ENCODE measurements around the gene KRTAP21-1. TPM values are rescaled to one million over a fixed set of nuclear protein-coding genes. Genes with fewer than 3 reads are reported as not detected.

Gene KRTAP21-1
- total RNA-seq (2022; extraction: Qiagen RNA extraction; ENCODE audit: low read depth): not detected in 5 replicates

DNA sequence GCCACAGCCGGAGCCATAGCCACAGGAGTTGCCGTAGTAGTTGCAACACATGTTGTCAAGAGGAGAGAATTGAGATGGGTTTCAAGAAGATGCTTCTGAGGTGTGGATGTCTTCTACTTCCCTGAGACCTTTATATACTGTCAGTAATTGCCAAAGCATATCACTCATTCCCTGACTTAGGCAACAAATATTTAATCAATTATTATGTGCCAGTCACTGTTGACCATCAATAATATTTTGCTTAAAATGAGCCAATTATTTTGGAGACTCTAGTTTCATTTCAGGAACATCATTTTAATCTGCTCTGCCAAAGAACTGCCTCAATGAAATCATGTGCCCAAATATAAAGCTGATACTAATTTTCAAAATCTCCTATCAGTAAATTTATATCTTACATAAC, at the start of gene KRTAP21-1:
Gene KRTAP21-1, minus strand, starts transcription at position 101 of the 400 bp plus-strand sequence. Its CDS starts 50 bp downstream, at position 51.

DNA sequence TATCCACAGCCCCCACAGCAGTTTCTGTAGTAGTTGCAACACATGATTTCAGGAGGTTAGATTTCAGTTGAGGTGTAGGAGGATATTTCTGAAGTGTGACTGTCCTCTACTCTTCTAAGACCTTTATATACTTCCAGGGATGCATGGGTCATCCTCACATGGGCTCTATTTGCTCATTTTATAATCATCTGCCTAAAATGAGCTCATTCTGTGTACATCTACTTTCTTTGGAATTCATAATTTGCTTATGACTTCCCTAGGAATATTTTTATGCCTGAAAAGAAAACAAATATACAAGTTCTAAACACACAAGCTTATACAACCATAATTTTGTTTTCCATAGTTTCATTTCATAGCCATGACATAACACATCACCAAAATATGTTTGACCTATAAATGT, 8.1 kb downstream of the KRTAP21-1 start, which contains the start of gene KRTAP21-2:
Gene KRTAP21-2, minus strand, starts transcription at position 101 of the 400 bp plus-strand sequence. Its CDS starts 57 bp downstream, at position 44.

DNA sequence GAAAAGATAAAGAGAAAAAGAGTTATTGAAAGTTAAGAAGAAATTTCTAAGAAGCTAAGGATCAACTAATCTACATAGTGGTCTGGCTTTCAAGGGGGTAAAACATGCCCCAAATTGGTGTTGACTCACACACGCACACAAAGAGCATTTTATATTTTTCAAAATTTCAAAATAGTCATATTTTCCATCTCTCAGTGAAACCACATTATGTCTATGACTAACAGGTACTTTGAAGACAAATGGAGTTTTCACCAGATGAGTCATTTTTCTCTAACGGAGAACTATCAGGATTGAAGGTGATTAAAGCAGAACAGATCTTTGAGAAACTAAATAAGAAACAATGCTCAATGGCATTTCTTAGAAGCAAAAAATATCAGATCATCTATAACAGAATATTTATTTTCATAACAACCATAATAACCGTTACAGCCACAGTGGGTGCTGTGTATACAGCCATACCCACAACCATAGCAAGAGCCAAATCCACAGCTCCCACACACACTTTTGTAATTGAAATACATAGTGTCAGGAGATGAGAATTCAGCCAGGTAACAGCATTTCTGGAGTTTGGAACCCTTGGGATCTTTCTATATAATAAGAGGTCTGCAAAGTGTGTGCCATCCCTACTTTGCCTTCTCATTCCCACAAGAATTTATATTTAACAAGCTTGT, 36.9 kb downstream of the KRTAP21-1 start, which contains the start of gene KRTAP21-3:
Gene KRTAP21-3, minus strand, starts transcription at position 539 of the 671 bp plus-strand sequence. Its CDS starts 18 bp downstream, at position 521.

Other genes starting within 250 kb of the KRTAP21-1 start
- not detected in 5 replicates for gene KRTAP19-6, start 213.6 kb downstream of the KRTAP21-1 start, total RNA-seq (2022; extraction: Qiagen RNA extraction; ENCODE audit: low read depth)
- gene KRTAP19-7, start 194.1 kb downstream of the KRTAP21-1 start, total RNA-seq (2022; extraction: Qiagen RNA extraction; ENCODE audit: low read depth): not detected in 5 replicates
- gene KRTAP22-2, start 165.0 kb downstream of the KRTAP21-1 start, total RNA-seq (2022; extraction: Qiagen RNA extraction; ENCODE audit: low read depth): not detected in 5 replicates
- gene KRTAP6-3, start 163.0 kb downstream of the KRTAP21-1 start, total RNA-seq (2022; extraction: Qiagen RNA extraction; ENCODE audit: low read depth): not detected in 5 replicates
- not detected in 5 replicates for gene KRTAP6-2, start 156.5 kb downstream of the KRTAP21-1 start, total RNA-seq (2022; extraction: Qiagen RNA extraction; ENCODE audit: low read depth)
- gene KRTAP22-1, start 154.3 kb downstream of the KRTAP21-1 start, total RNA-seq (2022; extraction: Qiagen RNA extraction; ENCODE audit: low read depth): not detected in 5 replicates
- not detected in 5 replicates for gene KRTAP6-1, start 141.5 kb downstream of the KRTAP21-1 start, total RNA-seq (2022; extraction: Qiagen RNA extraction; ENCODE audit: low read depth)
- not detected in 5 replicates for gene KRTAP20-1, start 139.0 kb downstream of the KRTAP21-1 start, total RNA-seq (2022; extraction: Qiagen RNA extraction; ENCODE audit: low read depth)
- gene KRTAP20-4, start 134.8 kb downstream of the KRTAP21-1 start, total RNA-seq (2022; extraction: Qiagen RNA extraction; ENCODE audit: low read depth): not detected in 5 replicates
- not detected in 5 replicates for gene KRTAP20-2, start 120.2 kb downstream of the KRTAP21-1 start, total RNA-seq (2022; extraction: Qiagen RNA extraction; ENCODE audit: low read depth)
- not detected in 5 replicates for gene KRTAP20-3, start 112.6 kb downstream of the KRTAP21-1 start, total RNA-seq (2022; extraction: Qiagen RNA extraction; ENCODE audit: low read depth)
- gene KRTAP21-3, start 36.7 kb downstream of the KRTAP21-1 start, total RNA-seq (2022; extraction: Qiagen RNA extraction; ENCODE audit: low read depth): not detected in 5 replicates
- gene KRTAP21-2, start 8.2 kb downstream of the KRTAP21-1 start, total RNA-seq (2022; extraction: Qiagen RNA extraction; ENCODE audit: low read depth): not detected in 5 replicates
- gene KRTAP8-1, start 57.8 kb upstream of the KRTAP21-1 start, total RNA-seq (2022; extraction: Qiagen RNA extraction; ENCODE audit: low read depth): not detected in 5 replicates
- not detected in 5 replicates for gene KRTAP7-1, start 74.3 kb upstream of the KRTAP21-1 start, total RNA-seq (2022; extraction: Qiagen RNA extraction; ENCODE audit: low read depth)
- gene KRTAP11-1, start 126.2 kb upstream of the KRTAP21-1 start, total RNA-seq (2022; extraction: Qiagen RNA extraction; ENCODE audit: low read depth): not detected in 5 replicates